Fibroblast of gingiva (primary cell): ENCODE results near the gene NUTF2.

Source experiments
- DNase-seq: peaks from one replicate; pipeline ENCODE4 v3.0.0-alpha.2; 2011; ENCODE audit warnings: low read depth

Gene NUTF2

GRCh38 chr16:67837811-67838210 lies 8.9 kb upstream of the NUTF2 start:
- no peak for DNase-seq

GRCh38 chr16:67841198-67841815 lies 5.4 kb upstream of the NUTF2 start:
- no peak for DNase-seq

GRCh38 chr16:67841816-67842508 lies 4.8 kb upstream of the NUTF2 start, which contains the start of gene THAP11:
TSS of gene THAP11 (plus strand) at chr16:67842320. CDS start at chr16:67842555, 235 bp downstream.
- peak; percentile 89 for DNase-seq

- DNase-seq, result peak; percentile 55
Observed at GRCh38 chr16:67842509-67843342, 4.0 kb upstream of the NUTF2 start.

- no peak for DNase-seq
Observed at GRCh38 chr16:67843343-67843765, 3.4 kb upstream of the NUTF2 start.

GRCh38 chr16:67844497-67844896 lies 2.2 kb upstream of the NUTF2 start:
- peak; percentile 40 for DNase-seq

- DNase-seq, result no peak
Observed at GRCh38 chr16:67845291-67846062, 1.3 kb upstream of the NUTF2 start.

- no peak for DNase-seq
Observed at GRCh38 chr16:67846063-67846319, 742 bp upstream of the NUTF2 start.

GRCh38 chr16:67847064-67847861 lies 530 bp downstream of the NUTF2 start, which contains the start of gene CENPT:
TSS of gene CENPT (minus strand) at chr16:67847693. CDS start at chr16:67833859, 13,834 bp downstream.
- DNase-seq, result peak; percentile 43

GRCh38 chr16:67848118-67848517 lies 1.4 kb downstream of the NUTF2 start:
- DNase-seq, result no peak

- no peak for DNase-seq
Observed at GRCh38 chr16:67853670-67854069, 6.9 kb downstream of the NUTF2 start.

- no peak for DNase-seq
Observed at GRCh38 chr16:67855789-67856188, 9.1 kb downstream of the NUTF2 start.

- DNase-seq, result no peak
Observed at GRCh38 chr16:67856927-67857546, 10.3 kb downstream of the NUTF2 start.

- DNase-seq, result peak; percentile 94
Observed at GRCh38 chr16:67857547-67858233, 11.0 kb downstream of the NUTF2 start.

GRCh38 chr16:67858500-67858899 lies 11.8 kb downstream of the NUTF2 start:
- no peak for DNase-seq

- no peak for DNase-seq
Observed at GRCh38 chr16:67860589-67861398, 14.1 kb downstream of the NUTF2 start.

- DNase-seq, result no peak
Observed at GRCh38 chr16:67861877-67862276, 15.1 kb downstream of the NUTF2 start.

GRCh38 chr16:67862623-67863583 lies 16.2 kb downstream of the NUTF2 start:
- DNase-seq, result peak; percentile 55
